Activated T-cell treated with anti-CD3 and anti-CD28 coated beads, Interleukin-2, amount 50 U/mL, for 4 hours (primary cell): ENCODE data around the gene AURKA. TPM values are rescaled to one million over a fixed set of nuclear protein-coding genes. Genes with fewer than 3 reads are reported as not detected.
"Not testable (repeated sequence)": the region's sequence is repeated elsewhere in the genome, so short reads cannot be mapped to it uniquely, and the experiment has no call there.

Experiments
- ATAC-seq, 2 donors: fragments of 200-7000 bp; cut with Tn5 transposase; one replicate each; pipeline ENCODE4 v1.10.0; 2021
- DNase-seq: peaks from one replicate; pipeline ENCODE4 v3.0.0-alpha.2; 2020
- H3K27me3 Mint-ChIP-seq: one replicate; pipeline ENCODE4 v1.8.0; 2021; ENCODE audit warnings: low read depth, mixed read lengths
- H3K36me3 Mint-ChIP-seq: one replicate; pipeline ENCODE4 v1.8.0; 2022; ENCODE audit warnings: mixed read lengths; ENCODE audit not compliant: insufficient read depth
- H3K4me1 Mint-ChIP-seq: one replicate; pipeline ENCODE4 v1.8.0; 2021; ENCODE audit warnings: low read depth, mixed read lengths
- H3K4me3 Mint-ChIP-seq: one replicate; pipeline ENCODE4 v1.8.0; 2021; ENCODE audit warnings: mild to moderate bottlenecking, moderate library complexity, mixed read lengths
- H3K9me3 Mint-ChIP-seq: one replicate; pipeline ENCODE4 v1.8.0; 2021; ENCODE audit warnings: mixed read lengths
- total RNA-seq, 3 donors: library from RNA; stranded (reverse); gene quantifications; one replicate each; pipeline ENCODE4 v1.2.1, GENCODE V29; 2021

The AURKA gene
- total RNA-seq, 3 donors from 2014 or later, result 7.3 to 9.6 (median 9.0) TPM

DNA sequence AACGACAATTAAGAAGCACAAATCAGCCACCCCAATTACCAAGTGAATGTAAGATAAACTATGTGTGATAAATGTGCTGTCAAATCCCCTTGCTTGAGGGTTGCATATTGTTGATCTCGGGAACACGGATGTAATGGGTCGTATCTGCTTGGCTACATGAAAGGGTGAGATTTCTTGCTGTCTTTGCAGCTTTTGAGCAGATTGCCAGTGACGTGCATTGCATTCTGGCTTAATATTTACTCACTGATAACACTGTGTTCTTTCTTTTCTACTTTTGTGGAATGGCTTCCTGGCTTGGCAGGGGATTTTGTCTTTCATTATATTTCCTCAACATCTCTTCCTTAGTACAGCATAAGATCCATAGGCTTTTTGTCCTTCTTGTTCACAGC is 43.7 kb downstream of the AURKA start:
- no peaks in the 10 kb centered on the region for H3K9me3 Mint-ChIP-seq

DNA sequence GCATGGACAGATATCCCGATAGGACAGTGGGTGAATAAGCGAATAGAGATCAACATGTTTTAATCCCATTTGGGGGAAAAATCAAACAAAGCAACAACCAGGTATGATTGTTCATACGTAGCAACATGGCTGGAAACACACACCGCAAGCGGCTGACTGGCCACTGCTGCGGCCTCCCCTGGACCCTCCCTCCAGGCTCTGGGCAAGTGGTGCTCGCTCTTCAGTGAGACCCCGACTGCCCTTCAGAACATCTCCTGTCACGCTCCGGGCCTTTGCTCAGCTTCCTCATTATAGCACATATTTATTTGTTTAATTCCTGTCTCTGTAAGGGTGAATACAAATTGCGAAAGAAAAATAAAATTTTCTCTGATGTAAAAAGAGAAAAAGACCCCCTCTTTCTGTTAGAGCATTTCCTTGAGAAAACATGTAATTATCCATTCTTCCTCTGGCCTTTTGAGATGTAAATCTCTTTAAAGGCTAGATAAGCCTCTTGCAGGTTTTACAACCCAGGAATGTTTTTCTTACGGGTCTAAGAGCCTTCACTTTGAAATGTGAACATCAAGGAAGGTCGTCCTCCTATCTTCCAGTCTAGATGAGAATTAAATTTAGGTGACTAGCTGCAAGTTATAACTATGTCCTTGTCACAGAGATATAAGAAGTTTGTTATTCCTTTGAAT is 44.2 kb downstream of the AURKA start:
- DNase-seq (no peak), ATAC-seq (no peak)
- H3K9me3 Mint-ChIP-seq, result no peaks in the 10 kb centered on the region
- H3K4me3 Mint-ChIP-seq, result no peak overlapping the region
- H3K36me3 Mint-ChIP-seq, result no peaks in the 10 kb centered on the region
- peaks cover 6% of the 10 kb centered on the region for H3K4me1 Mint-ChIP-seq
- peaks cover 34% of the 10 kb centered on the region for H3K27me3 Mint-ChIP-seq

More for the DNA sequence above, 43.7 kb downstream of the AURKA start:
- peaks cover 29% of the 10 kb centered on the region for H3K27me3 Mint-ChIP-seq
- ATAC-seq (no peak), DNase-seq (no peak)
- H3K4me1 Mint-ChIP-seq, result peaks cover 6% of the 10 kb centered on the region
- H3K4me3 Mint-ChIP-seq, result no peak overlapping the region
- no peaks in the 10 kb centered on the region for H3K36me3 Mint-ChIP-seq

DNA sequence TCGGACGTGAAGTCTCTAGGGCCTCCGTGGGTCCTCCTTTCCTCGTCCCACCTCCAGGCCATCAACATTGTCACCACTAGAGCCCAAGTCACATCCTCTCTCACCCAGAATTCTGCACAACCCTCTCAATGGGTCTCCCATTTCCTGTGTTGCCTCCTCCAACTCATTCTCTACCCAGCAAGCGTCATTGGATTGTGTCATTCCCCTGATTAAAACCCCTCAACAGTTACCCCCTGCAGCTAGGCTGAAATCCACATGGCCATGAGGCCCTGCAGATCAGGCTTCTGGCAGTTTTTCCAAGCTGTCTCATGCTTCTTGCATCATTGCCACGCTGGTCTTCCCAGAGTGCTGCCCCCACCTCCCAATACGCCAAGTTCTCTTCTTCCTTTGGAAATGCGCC is 46.1 kb downstream of the AURKA start:
- Mint-ChIP-seq H3K4me3 (no peak overlapping the region), H3K9me3 (no peaks in the 10 kb centered on the region), H3K27me3 (peaks cover 40% of the 10 kb centered on the region), H3K36me3 (no peaks in the 10 kb centered on the region), H3K4me1 (peaks cover 6% of the 10 kb centered on the region)
- DNase-seq, result no peak
- ATAC-seq, result no peak

DNA sequence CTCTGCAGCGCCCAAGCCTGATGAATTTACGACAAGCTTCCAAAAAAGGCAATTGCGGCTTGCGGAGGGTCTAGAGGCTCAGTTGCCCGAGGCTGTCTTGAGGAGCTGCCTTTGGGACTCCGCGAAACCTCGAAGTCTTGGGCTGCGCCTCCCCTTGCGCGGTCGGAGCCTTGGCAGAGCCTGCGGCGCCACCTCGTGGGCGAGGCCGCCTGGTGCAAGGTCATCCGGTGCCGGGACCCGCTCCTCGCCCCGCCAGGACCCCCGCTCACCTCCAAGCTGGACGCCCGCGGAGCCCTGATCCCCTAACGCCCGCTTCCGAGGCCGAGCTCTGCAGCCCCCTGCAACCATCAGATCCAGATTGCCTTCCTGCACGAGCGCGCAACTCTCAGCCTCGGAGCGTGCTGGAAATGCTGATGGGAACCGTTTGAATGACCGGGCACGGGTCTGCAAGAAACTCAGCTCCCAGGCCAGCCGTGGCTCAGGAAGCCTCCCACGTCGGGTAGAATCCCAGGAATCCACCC is 48.1 kb downstream of the AURKA start:
- ATAC-seq (peak; percentile 71 to 82), DNase-seq (peak; percentile 14)
- H3K4me1 Mint-ChIP-seq, result peaks cover 6% of the 10 kb centered on the region
- H3K9me3 Mint-ChIP-seq, result no peaks in the 10 kb centered on the region
- H3K27me3 Mint-ChIP-seq, result peaks cover 56% of the 10 kb centered on the region
- H3K4me3 Mint-ChIP-seq, result no peak overlapping the region
- no peaks in the 10 kb centered on the region for H3K36me3 Mint-ChIP-seq

DNA sequence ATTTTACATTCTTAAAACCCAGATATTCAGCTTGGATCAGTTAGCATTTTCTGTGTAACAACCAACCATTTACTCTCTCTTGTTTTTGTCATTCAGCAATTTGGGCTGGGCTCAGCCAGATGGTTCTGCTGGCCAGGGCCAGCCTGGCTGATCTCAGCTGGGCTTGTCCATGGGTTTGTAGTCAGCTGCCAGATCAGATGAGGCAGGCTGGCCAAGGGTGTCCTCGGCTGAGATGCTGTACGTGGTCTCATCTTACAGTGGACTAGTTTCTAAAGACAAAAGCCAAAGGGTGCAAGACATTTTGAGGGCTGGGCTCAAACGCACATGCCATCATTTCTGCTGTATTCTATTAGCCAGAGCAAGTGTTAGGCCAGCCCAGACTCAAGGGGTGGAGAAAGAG is 49.2 kb downstream of the AURKA start:
- Mint-ChIP-seq H3K4me1 (peaks cover 6% of the 10 kb centered on the region), H3K9me3 (no peaks in the 10 kb centered on the region), H3K4me3 (no peak overlapping the region), H3K36me3 (no peaks in the 10 kb centered on the region), H3K27me3 (peaks cover 63% of the 10 kb centered on the region)
- ATAC-seq, result no peak
- no peak for DNase-seq

DNA sequence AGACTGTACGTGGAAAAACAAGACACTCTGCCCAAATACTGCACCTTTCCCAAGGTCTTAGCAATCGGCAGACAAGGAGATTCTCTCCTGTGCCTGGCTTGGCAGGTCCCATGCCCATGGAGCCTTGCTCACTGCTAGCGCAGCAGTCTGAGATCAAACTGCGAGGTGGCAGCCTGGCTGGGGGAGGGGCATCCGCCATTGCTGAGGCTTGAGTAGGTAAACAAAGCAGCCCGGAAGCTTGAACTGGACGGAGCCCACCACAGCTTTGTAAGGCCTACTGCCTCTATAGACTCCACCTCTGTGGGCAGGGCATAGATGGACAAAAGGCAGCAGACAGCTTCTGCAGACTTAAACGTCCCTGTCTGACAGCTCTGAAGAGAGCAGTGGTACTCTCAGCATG is 55.3 kb downstream of the AURKA start:
- H3K36me3 Mint-ChIP-seq, ATAC-seq, H3K9me3 Mint-ChIP-seq, H3K4me3 Mint-ChIP-seq, DNase-seq, H3K4me1 Mint-ChIP-seq: not testable (repeated sequence)
- peaks cover 44% of the 10 kb centered on the region for H3K27me3 Mint-ChIP-seq

DNA sequence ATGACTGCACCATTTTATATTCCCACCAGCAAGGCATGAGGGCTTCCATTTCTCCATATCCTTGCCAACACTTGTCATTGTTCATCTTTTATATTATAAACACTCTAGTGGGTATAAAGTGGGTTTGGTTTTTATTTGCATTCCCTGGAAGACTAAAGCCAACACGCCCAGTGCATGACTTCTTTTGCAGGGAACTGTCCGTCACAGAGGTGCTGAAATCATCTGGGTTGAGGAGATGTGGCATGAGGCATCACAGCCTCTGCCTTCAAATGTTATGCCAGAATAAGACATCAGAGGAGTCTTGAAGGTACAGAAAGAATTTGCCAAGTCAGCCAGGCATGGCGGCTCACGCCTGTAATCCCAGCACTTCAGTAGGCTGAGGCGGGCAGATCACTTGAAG is 63.2 kb downstream of the AURKA start:
- H3K4me1 Mint-ChIP-seq, result no peaks in the 10 kb centered on the region
- no peak overlapping the region for H3K4me3 Mint-ChIP-seq
- no peaks in the 10 kb centered on the region for H3K36me3 Mint-ChIP-seq
- H3K27me3 Mint-ChIP-seq, result peaks cover 21% of the 10 kb centered on the region
- no peaks in the 10 kb centered on the region for H3K9me3 Mint-ChIP-seq
- ATAC-seq (no peak), DNase-seq (no peak)

DNA sequence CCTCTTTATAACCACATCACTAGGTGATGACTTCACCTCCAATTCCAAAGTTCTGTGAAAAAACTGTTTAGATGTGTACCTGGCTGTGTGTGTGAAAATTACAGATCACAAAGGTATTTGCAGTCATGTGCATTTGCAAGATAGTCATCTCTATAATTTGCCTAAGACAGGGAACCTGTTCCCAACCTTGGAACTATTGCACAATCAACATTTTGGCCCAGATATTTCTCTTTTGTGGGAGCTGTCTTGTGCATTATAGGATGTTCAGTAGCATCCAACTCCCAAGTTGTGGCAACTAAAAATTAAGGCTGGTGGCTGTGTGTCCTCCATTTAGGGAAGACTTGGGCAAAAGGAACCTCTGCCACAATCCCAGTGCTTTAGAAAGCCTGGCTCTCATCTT is 67.2 kb downstream of the AURKA start:
- Mint-ChIP-seq H3K9me3 (no peaks in the 10 kb centered on the region), H3K27me3 (peaks cover 16% of the 10 kb centered on the region), H3K36me3 (no peaks in the 10 kb centered on the region), H3K4me1 (no peaks in the 10 kb centered on the region), H3K4me3 (no peak overlapping the region)
- DNase-seq (no peak), ATAC-seq (no peak)

DNA sequence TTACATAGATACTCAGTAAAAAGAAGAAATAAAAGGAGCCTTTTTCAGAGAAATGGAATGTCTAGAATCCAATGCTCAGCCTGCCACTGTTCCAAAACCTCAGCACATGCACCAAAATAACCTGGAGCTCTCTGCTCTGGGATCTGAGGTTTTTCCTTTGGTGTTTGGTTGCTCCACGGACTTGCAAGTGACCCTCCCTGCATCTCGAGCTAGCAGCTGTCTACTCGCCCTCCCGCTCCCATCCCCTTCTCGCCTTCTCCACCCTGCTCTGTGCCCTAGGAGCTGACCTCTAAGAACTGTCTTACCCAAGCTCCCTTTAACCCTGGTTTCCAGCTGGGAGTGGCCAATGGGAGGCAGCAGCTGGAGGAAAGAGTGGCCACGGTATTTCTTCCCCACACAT is 68.4 kb downstream of the AURKA start:
- ATAC-seq, result no peak
- Mint-ChIP-seq H3K9me3 (no peaks in the 10 kb centered on the region), H3K36me3 (no peaks in the 10 kb centered on the region), H3K27me3 (peaks cover 16% of the 10 kb centered on the region), H3K4me1 (no peaks in the 10 kb centered on the region), H3K4me3 (no peak overlapping the region)
- DNase-seq, result no peak

DNA sequence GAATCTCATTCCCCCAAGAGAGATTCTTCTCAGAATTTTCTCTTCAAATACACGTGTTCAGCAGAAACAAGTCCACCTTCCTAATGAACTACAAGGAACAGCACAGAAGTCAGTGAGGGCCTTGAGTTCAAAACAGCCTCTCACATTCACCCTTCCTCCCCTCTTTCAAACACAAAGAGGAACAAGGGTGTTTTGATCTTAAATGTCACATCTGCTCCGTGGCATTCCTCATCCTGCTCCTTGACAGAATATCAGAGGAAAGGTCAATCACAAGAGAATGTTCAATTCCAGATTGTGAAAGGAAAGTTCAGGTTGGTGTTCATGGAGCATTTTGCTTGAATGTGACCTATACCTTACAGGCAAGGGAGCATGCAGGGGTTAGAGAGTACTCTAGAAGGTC is 68.8 kb downstream of the AURKA start:
- ATAC-seq, result no peak
- Mint-ChIP-seq H3K27me3 (peaks cover 16% of the 10 kb centered on the region), H3K4me3 (no peak overlapping the region), H3K4me1 (no peaks in the 10 kb centered on the region), H3K36me3 (no peaks in the 10 kb centered on the region), H3K9me3 (no peaks in the 10 kb centered on the region)
- no peak for DNase-seq

DNA sequence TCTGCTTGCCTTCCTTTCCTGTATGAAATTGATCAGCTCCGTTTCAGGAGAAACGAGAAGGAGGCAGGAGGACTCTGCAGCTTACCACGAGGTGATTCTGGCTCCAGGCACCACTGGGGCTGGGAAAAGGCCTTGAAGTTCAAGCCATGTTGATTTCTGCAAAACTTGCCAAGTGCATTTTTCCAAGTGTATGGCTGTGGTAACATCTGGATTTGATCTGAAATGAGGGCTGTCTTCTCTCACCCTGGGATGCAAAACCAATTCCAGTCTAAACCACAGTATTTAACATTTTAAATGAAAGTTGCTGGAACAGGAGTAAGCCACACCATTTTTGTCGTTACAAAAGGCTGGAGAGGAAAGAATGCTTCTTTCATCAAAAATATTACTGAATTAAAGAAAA is 69.3 kb downstream of the AURKA start:
- Mint-ChIP-seq H3K9me3 (no peaks in the 10 kb centered on the region), H3K27me3 (peaks cover 16% of the 10 kb centered on the region), H3K36me3 (no peaks in the 10 kb centered on the region), H3K4me3 (no peak overlapping the region), H3K4me1 (no peaks in the 10 kb centered on the region)
- DNase-seq (no peak), ATAC-seq (no peak)

Other genes starting within 250 kb of the AURKA start
- not detected for gene MC3R, start 143.5 kb downstream of the AURKA start, total RNA-seq
- 1 to 10 TPM; 3.4 to 4.1 (median 3.7) TPM for gene FAM210B, start 33.2 kb downstream of the AURKA start, total RNA-seq
- gene CSTF1, start 430 bp upstream of the AURKA start, total RNA-seq, result 10 to 100 TPM; 42.7 to 47.3 (median 45.3) TPM
- gene CASS4, start 20.0 kb upstream of the AURKA start, total RNA-seq, result 1 to 10 TPM; 1.9 to 2.5 (median 2.4) TPM
- 10 to 100 TPM; 74.8 to 81.3 (median 79.7) TPM for gene RTF2, start 76.4 kb upstream of the AURKA start, total RNA-seq
- 1 to 10 TPM in 2 of 3 donors, under 1 TPM in 1; 0.73 to 1.4 (median 1.4) TPM for gene FAM209A, start 132.5 kb upstream of the AURKA start, total RNA-seq
- 1 to 10 TPM in 2 of 3 donors, under 1 TPM in 1; 0.40 to 1.5 (median 1.1) TPM for gene FAM209B, start 141.0 kb upstream of the AURKA start, total RNA-seq
- gene TFAP2C, start 237.1 kb upstream of the AURKA start, total RNA-seq, result not detected